K562 (cell line): ENCODE measurements around the gene DNAJB2. TPM values are rescaled to one million over a fixed set of nuclear protein-coding genes. Genes with fewer than 3 reads are reported as not detected.

Source experiments
- ATAC-seq: fragments of 200-7000 bp; cut with Tn5 transposase; 3 replicates; pipeline ENCODE4 v1.9.1; 2020; ENCODE audit warnings: moderate library complexity
- BruUV-seq: library from RNA; stranded (reverse); fragments of 400-500 nt; replicated peaks from 2 replicates; lab custom pipeline; 2021; lab: Mats Ljungman, UMichigan
- CTCF ChIA-PET: fragments of 300-600 bp; formaldehyde crosslinking; extraction: SDS; loops from one replicate; lab custom pipeline; 2021; ENCODE audit warnings: low intra/inter-chr PET ratio; lab: Yijun Ruan, JAX
- POLR2A ChIA-PET: fragments of 300-600, 350-650 bp; sonication (Branson Sonifier 250); formaldehyde crosslinking; extraction: SDS; loops from one replicate; lab custom pipeline; 2021; ENCODE audit warnings: antibody characterized with exemption, inconsistent platforms; lab: Yijun Ruan, JAX
- DNase-seq, 4 experiments: peaks; one replicate each; pipeline versions ENCODE4 v3.0.0 to v3.0.0-alpha.2; 2011 to 2018; ENCODE audit warnings: low spot score in 3 of 4, mixed read lengths in 3 of 4; ENCODE audit errors: extremely low read depth in 1 of 4
- FAIRE-seq: peaks from 2 replicates; lab custom pipeline; 2011; peaks lifted over from hg19 to GRCh38; lab: Jason Lieb, UNC
- H2AFZ ChIP-seq: 2 replicates; pipeline ENCODE4 v1.6.0; 2011; ENCODE audit warnings: low read depth, low read length, control low read depth, inconsistent platforms
- H3K27ac ChIP-seq: fragments of 200-600 bp; 3 replicates; pipeline ENCODE4 v1.8.0; 2011; ENCODE audit warnings: low read depth, mild to moderate bottlenecking, control low read depth, inconsistent platforms, low read length, moderate library complexity, mixed read lengths; ENCODE audit errors: extremely low read depth
- H3K27me3 ChIP-seq, 2 experiments: fragments of 300-600 bp in 1 of 2; 2 replicates in 1 of 2; 3 replicates in 1 of 2; pipeline versions ENCODE4 v1.6.0 to v1.8.0; 2011; ENCODE audit warnings: inconsistent platforms in 2 of 2, low read length in 2 of 2, mild to moderate bottlenecking in 1 of 2, mixed read lengths in 1 of 2, moderate library complexity in 1 of 2; ENCODE audit not compliant: control insufficient read depth in 2 of 2, insufficient read depth in 2 of 2
- H3K36me3 ChIP-seq: fragments of 300-600 bp; 3 replicates; pipeline ENCODE4 v1.8.0; 2011; ENCODE audit warnings: mild to moderate bottlenecking, low read length, inconsistent platforms; ENCODE audit not compliant: control insufficient read depth, insufficient read depth
- H3K4me1 ChIP-seq, 2 experiments: fragments of 200-600 bp in 1 of 2; replicated peaks in 1 of 2; 2 replicates in 1 of 2; 3 replicates in 1 of 2; pipeline versions ENCODE4 v1.5.1 to v1.8.0; 2011; ENCODE audit warnings: inconsistent platforms in 2 of 2, low read length in 2 of 2, mild to moderate bottlenecking in 1 of 2, mixed read lengths in 1 of 2, moderate library complexity in 1 of 2; ENCODE audit not compliant: control insufficient read depth in 2 of 2, insufficient read depth in 2 of 2
- H3K4me2 ChIP-seq: 2 replicates; pipeline ENCODE4 v1.6.1; 2011; ENCODE audit warnings: low read length, control low read depth, inconsistent platforms, mixed read lengths; ENCODE audit not compliant: insufficient read depth
- H3K4me3 ChIP-seq: fragments of 200-600 bp; sonication (generic), shearing (Covaris generic); 2 replicates; pipeline ENCODE4 v1.5.1; 2016; ENCODE audit warnings: control low read depth, inconsistent platforms
- H3K79me2 ChIP-seq: fragments of 200-600 bp; 3 replicates; pipeline ENCODE4 v1.8.0; 2011; ENCODE audit warnings: low read length, inconsistent platforms; ENCODE audit not compliant: control insufficient read depth, insufficient read depth
- H3K9ac ChIP-seq, 2 experiments: 2 replicates each; pipeline versions ENCODE4 v1.6.0 to v1.6.1; 2011; ENCODE audit warnings: low read depth in 2 of 2, low read length in 2 of 2, control low read depth in 1 of 2, inconsistent platforms in 1 of 2, mild to moderate bottlenecking in 1 of 2, mixed read lengths in 1 of 2; ENCODE audit not compliant: insufficient read depth in 1 of 2
- H3K9me1 ChIP-seq: one replicate; pipeline ENCODE4 v1.6.0; 2011; ENCODE audit warnings: inconsistent platforms, mild to moderate bottlenecking, low read length, moderate library complexity; ENCODE audit not compliant: control insufficient read depth, insufficient read depth
- H3K9me3 ChIP-seq: replicated peaks from 2 replicates; pipeline ENCODE4 v1.5.1; 2011; ENCODE audit warnings: low read depth, low read length, inconsistent platforms; ENCODE audit not compliant: control insufficient read depth, insufficient read depth
- H4K20me1 ChIP-seq: replicated peaks from 2 replicates; pipeline ENCODE4 v1.6.1; 2011; ENCODE audit warnings: low read length, inconsistent platforms, mixed read lengths; ENCODE audit not compliant: control insufficient read depth, insufficient read depth
- CCNT2 ChIP-seq: IDR thresholded peaks from 2 replicates; pipeline ENCODE4 v1.6.1; 2011; ENCODE audit warnings: borderline replicate concordance, low read depth, mild to moderate bottlenecking, moderate library complexity, mixed read lengths, low read length; ENCODE audit not compliant: insufficient read length; ENCODE audit errors: extremely low read depth
- WGBS: fragments of 100-300 bp; shearing (Covaris generic); methylation state at CpG from one replicate; pipeline ENCODE4 v1.1.6; 2016; ENCODE audit warnings: low coverage, mixed read lengths; ENCODE audit not compliant: insufficient coverage; ENCODE audit errors: missing lambda C conversion rate; 5-methylcytosine and 5-hydroxymethylcytosine counted together
- in situ Hi-C: fragments of 300-500 bp; cut with MboI; formaldehyde crosslinking; loops from 4 replicates; pipeline ENCODE4 v1.15.0; 2018; ENCODE audit warnings: inconsistent platforms, mixed read lengths
- intact Hi-C: fragments of 100-400 bp; cut with micrococcal nuclease; formaldehyde crosslinking; loops from 2 replicates; pipeline ENCODE4 v1.14.2; 2022
- polyA plus RNA-seq, 8 experiments: library from polyadenylated mRNA; depleted of rRNA in 4 of 8; stranded (reverse) in 5 of 8; unstranded in 3 of 8; fragments of >200 nt; fragmentation: Nextera tagmentation in 2 of 8; fragmentation: Illumina TruSeq in 1 of 8; extraction: Ambion mirVana in 2 of 8; extraction: Trizol in 1 of 8; gene quantifications; 2 replicates each; pipeline versions ENCODE4 v1.2.1 to v1.2.3, GENCODE V29; 2011 to 2014; ENCODE audit warnings: inconsistent platforms in 1 of 8, missing spikeins in 1 of 8
- total RNA-seq, 7 experiments: library from RNA; depleted of rRNA in 6 of 7; stranded (reverse); fragments of >200 nt in 6 of 7; fragmentation: Illumina TruSeq in 2 of 7; extraction: Trizol in 2 of 7; gene quantifications; 2 replicates each; pipeline versions ENCODE4 v1.2.1 to v1.2.3, GENCODE V29; 2011 to 2021; ENCODE audit warnings: low replicate concordance in 1 of 7
- TF ChIP-seq, protein P1 (sequence below): sonication (generic); formaldehyde crosslinking; IDR thresholded peaks from 2 replicates; pipeline ENCODE4 v1.9.0; 2022; ENCODE audit warnings: mild to moderate bottlenecking, missing genetic modification reagents
- TF ChIP-seq, protein P2 (sequence below): fragments of 250-450 bp; sonication (Bioruptor Pico); IDR thresholded peaks from 2 replicates; pipeline ENCODE4 v1.8.0; 2022; ENCODE audit warnings: inconsistent platforms
- TF ChIP-seq, protein P3 (sequence below): fragments of 450-650 bp; IDR thresholded peaks from 2 replicates; pipeline ENCODE4 v1.6.1; 2018; ENCODE audit not compliant: partially characterized antibody
- TF ChIP-seq, protein P4 (sequence below): fragments of 450-650 bp; conservative IDR thresholded peaks from 2 replicates; pipeline ENCODE4 v1.6.1; 2016; ENCODE audit warnings: missing genetic modification characterization, low read depth, mild to moderate bottlenecking, missing compliant biosample characterization, moderate library complexity

The DNAJB2 gene
- total and polyA plus RNA-seq, 9 of the 15 experiments (the other 6 are each of a cell fraction or from before 2014, with no cell fraction given) = 0.08 to 3.0 (median 2.2) TPM; not detected in 1

DNA sequence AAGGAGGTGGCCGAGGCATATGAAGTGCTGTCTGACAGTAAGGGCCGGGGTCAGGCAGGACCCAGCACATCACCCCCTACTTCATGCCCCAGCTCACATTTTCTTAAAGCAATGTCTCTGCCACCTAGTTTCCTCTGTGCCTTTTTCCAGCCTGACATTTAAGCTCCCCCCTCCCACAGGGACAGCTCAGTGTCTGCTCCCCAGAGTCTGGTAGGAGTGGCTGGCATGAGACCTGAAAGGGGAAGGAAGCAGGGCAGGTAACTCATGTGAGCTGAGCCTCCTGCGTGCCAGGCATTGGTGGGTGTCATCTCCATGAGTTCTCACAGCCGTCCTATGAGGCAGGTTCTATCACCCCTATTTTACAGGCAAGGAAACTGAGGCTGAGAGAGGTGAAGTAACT is 1.5 kb downstream of the DNAJB2 start:
- Histone ChIP-seq H3K9me3 (no peaks in the 10 kb centered on the region), H3K4me2 (peak overlapping the region; percentile 90; the same call in 1 of the 2 replicates), H3K4me1 (peaks cover 44 to 67% of the 10 kb centered on the region in 2 experiments), H3K9ac (peak overlapping the region; percentile 11 to 48; a peak in 3 of 4 replicates), H3K4me3 (no peak overlapping the region), H3K36me3 (no peaks in the 10 kb centered on the region), H3K27me3 (no peaks in the 10 kb centered on the region), H3K79me2 (no peaks in the 10 kb centered on the region), H3K27ac (peak overlapping the region; percentile 2; the same call in 1 of the 3 replicates), H3K9me1 (peaks cover 5% of the 10 kb centered on the region), H4K20me1 (no peaks in the 10 kb centered on the region), H2AFZ (peak overlapping the region; percentile 91; the same call in 1 of the 2 replicates)
- intact Hi-C loops (no loop called here), in situ Hi-C loops (no loop called here)
- TF ChIP-seq, protein P1, sequence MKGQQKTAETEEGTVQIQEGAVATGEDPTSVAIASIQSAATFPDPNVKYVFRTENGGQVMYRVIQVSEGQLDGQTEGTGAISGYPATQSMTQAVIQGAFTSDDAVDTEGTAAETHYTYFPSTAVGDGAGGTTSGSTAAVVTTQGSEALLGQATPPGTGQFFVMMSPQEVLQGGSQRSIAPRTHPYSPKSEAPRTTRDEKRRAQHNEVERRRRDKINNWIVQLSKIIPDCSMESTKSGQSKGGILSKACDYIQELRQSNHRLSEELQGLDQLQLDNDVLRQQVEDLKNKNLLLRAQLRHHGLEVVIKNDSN (CRISPR knock-in tag) = 0 out of 2 replicates have a peak, but pooled peaks have one; percentile 13
- TF ChIP-seq, protein P2, sequence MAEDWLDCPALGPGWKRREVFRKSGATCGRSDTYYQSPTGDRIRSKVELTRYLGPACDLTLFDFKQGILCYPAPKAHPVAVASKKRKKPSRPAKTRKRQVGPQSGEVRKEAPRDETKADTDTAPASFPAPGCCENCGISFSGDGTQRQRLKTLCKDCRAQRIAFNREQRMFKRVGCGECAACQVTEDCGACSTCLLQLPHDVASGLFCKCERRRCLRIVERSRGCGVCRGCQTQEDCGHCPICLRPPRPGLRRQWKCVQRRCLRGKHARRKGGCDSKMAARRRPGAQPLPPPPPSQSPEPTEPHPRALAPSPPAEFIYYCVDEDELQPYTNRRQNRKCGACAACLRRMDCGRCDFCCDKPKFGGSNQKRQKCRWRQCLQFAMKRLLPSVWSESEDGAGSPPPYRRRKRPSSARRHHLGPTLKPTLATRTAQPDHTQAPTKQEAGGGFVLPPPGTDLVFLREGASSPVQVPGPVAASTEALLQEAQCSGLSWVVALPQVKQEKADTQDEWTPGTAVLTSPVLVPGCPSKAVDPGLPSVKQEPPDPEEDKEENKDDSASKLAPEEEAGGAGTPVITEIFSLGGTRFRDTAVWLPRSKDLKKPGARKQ (CRISPR knock-in tag) = no peak
- TF ChIP-seq, protein P3, sequence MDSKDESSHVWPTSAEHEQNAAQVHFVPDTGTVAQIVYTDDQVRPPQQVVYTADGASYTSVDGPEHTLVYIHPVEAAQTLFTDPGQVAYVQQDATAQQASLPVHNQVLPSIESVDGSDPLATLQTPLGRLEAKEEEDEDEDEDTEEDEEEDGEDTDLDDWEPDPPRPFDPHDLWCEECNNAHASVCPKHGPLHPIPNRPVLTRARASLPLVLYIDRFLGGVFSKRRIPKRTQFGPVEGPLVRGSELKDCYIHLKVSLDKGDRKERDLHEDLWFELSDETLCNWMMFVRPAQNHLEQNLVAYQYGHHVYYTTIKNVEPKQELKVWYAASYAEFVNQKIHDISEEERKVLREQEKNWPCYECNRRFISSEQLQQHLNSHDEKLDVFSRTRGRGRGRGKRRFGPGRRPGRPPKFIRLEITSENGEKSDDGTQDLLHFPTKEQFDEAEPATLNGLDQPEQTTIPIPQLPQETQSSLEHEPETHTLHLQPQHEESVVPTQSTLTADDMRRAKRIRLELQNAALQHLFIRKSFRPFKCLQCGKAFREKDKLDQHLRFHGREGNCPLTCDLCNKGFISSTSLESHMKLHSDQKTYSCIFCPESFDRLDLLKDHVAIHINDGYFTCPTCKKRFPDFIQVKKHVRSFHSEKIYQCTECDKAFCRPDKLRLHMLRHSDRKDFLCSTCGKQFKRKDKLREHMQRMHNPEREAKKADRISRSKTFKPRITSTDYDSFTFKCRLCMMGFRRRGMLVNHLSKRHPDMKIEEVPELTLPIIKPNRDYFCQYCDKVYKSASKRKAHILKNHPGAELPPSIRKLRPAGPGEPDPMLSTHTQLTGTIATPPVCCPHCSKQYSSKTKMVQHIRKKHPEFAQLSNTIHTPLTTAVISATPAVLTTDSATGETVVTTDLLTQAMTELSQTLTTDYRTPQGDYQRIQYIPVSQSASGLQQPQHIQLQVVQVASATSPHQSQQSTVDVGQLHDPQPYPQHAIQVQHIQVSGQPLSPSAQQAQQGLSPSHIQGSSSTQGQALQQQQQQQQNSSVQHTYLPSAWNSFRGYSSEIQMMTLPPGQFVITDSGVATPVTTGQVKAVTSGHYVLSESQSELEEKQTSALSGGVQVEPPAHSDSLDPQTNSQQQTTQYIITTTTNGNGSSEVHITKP = no peak
- TF ChIP-seq, protein P4, sequence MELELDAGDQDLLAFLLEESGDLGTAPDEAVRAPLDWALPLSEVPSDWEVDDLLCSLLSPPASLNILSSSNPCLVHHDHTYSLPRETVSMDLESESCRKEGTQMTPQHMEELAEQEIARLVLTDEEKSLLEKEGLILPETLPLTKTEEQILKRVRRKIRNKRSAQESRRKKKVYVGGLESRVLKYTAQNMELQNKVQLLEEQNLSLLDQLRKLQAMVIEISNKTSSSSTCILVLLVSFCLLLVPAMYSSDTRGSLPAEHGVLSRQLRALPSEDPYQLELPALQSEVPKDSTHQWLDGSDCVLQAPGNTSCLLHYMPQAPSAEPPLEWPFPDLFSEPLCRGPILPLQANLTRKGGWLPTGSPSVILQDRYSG (tag) = no peak
- no peak for TF ChIP-seq CCNT2
- no peak for DNase-seq
- WGBS = 71% methylated on average over 4 of the region's 4 CpGs
- no TSS peak for BruUV-seq
- ATAC-seq = no peak
- FAIRE-seq = no peak
- CTCF ChIA-PET = interaction anchor here (4.3 kb wide), 1 partner anchor 15 kb away, joined by 28 read pairs; no protein-coding TSS in a partner anchor
- POLR2A ChIA-PET = interaction anchor here (0.7 to 1.3 kb wide), 4 partner anchors 10 to 36 kb away, joined by 3 to 7 read pairs (median 4); partner anchors contain the start of genes GLB1L, STK16 and TUBA4A
